Activated CD4-positive, alpha-beta T cell treated with anti-CD3 and anti-CD28 coated beads, Interleukin-2, amount 10 ng/mL, durations not matched to agents 24 days and 14 days (primary cell): Measurements from ENCODE around the gene LRRC2. TPM values are rescaled to one million over a fixed set of nuclear protein-coding genes. Genes with fewer than 3 reads are reported as not detected.

Source experiments
- DNase-seq: peaks from one replicate; pipeline ENCODE4 v3.0.0; 2022
- H3K27ac Mint-ChIP-seq: one replicate; pipeline ENCODE4 v1.8.0; 2022; ENCODE audit warnings: mild to moderate bottlenecking, mixed read lengths
- H3K27me3 Mint-ChIP-seq: one replicate; pipeline ENCODE4 v1.8.0; 2022; ENCODE audit warnings: mixed read lengths
- H3K36me3 Mint-ChIP-seq: one replicate; pipeline ENCODE4 v1.8.0; 2022; ENCODE audit warnings: low read depth, mild to moderate bottlenecking, mixed read lengths
- H3K4me1 Mint-ChIP-seq: one replicate; pipeline ENCODE4 v1.8.0; 2021; ENCODE audit warnings: mixed read lengths
- H3K4me3 Mint-ChIP-seq: one replicate; pipeline ENCODE4 v1.8.0; 2022; ENCODE audit warnings: mild to moderate bottlenecking, moderate library complexity, mixed read lengths
- H3K9me3 Mint-ChIP-seq: one replicate; pipeline ENCODE4 v1.8.0; 2021; ENCODE audit warnings: mixed read lengths
- intact Hi-C: fragments of 100-400 bp; cut with micrococcal nuclease; formaldehyde crosslinking; loops from one replicate; pipeline ENCODE4 v1.15.1; 2023
- total RNA-seq: library from RNA; stranded (reverse); gene quantifications from 2 replicates; pipeline ENCODE4 v1.2.3, GENCODE V29; 2022

Gene LRRC2
- total RNA-seq, 1 donor from 2014 or later: not detected

DNA sequence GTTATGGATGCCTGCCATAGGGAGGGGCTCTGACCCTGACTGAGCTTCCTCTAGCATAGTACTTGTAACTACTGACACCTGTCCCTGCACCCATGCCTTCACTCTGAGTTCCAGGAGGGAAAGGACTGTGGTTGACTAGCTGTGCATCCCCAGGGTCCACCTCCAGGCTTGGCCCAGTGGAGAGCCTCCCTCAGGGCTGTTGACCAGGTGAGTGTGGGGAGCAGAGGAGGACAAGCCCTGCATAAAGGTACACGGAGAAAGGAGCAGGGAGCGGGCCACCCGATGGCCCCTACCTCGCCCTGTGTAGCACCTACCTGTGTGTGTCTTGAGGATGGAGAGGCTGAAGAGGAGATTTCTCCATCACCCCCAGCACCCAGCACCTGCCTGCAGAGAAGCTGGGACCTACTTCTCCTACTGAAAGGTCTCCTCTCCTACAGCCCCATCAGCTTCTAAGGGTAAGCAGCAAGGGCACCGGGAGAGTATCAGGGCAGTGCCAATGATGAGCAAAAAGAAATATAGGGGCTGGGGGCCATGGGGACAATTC lies 94.7 kb downstream of the LRRC2 start:
- Mint-ChIP-seq H3K36me3 (peaks cover 2% of the 10 kb centered on the region), H3K9me3 (peaks cover 13% of the 10 kb centered on the region), H3K27ac (no peak overlapping the region), H3K4me1 (no peaks in the 10 kb centered on the region), H3K27me3 (peaks cover 39% of the 10 kb centered on the region), H3K4me3 (no peak overlapping the region)
- no peak for DNase-seq
- intact Hi-C loops: no loop called here

DNA sequence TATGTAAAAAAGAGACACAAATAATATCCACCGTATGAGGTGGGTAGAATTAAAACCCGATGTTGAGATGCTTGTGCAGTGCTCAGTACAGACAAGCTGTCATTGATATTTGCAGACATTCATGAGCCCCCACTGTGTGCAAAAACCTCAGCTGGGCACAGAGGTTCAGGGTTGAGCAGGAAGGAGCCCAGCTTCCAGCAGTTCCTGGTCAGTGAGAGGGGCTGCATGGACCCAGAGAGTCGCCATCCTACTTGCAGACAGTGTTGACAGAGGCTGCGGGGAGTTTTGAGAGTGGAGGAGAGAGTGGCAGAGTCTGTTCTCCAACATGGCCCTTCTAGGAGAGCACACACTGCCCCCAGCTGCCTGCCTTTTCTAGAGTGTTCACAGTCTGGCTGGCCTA lies 95.3 kb downstream of the LRRC2 start:
- Mint-ChIP-seq H3K9me3 (peaks cover 13% of the 10 kb centered on the region), H3K27me3 (peaks cover 42% of the 10 kb centered on the region), H3K4me1 (no peaks in the 10 kb centered on the region), H3K4me3 (no peak overlapping the region), H3K36me3 (peaks cover 2% of the 10 kb centered on the region), H3K27ac (no peak overlapping the region)
- intact Hi-C loops: no loop called here
- no peak for DNase-seq

DNA sequence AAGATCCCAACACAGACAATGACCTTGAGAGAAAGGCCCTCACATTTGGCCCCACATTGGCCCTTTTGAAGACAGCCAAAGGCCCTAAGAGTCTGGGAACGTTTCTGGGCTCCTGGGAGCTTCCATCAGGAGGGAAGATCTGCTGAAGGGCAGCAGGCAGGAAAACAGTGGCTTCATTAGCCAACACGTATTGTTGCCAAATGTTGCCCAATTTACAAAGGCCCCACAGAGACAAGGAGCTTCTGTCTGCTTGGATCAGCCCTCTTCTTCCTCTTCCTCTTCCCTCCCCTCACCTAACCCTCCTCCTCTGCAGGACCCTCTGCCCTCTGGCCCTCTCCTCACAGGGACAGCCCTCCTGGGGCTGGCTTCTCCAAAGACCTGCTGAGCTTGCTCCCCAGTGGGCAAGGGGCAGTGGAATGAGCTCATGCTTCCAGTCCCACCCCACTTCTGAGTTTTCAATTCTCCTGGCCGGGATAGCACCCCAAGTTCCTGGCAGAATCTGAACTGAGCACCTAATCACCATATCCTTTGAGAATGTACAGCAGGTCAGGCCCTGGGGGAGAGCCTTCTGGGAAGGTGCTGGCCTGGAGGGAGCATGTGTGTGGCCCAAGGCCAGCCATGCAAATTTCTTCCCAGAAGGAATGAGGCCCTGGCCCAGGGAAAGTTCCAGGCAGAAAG lies 96.3 kb downstream of the LRRC2 start:
- Mint-ChIP-seq H3K4me3 (no peak overlapping the region), H3K27ac (no peak overlapping the region), H3K27me3 (peaks cover 42% of the 10 kb centered on the region), H3K36me3 (peaks cover 2% of the 10 kb centered on the region), H3K9me3 (peaks cover 5% of the 10 kb centered on the region), H3K4me1 (no peaks in the 10 kb centered on the region)
- intact Hi-C loops: no loop called here
- no peak for DNase-seq

DNA sequence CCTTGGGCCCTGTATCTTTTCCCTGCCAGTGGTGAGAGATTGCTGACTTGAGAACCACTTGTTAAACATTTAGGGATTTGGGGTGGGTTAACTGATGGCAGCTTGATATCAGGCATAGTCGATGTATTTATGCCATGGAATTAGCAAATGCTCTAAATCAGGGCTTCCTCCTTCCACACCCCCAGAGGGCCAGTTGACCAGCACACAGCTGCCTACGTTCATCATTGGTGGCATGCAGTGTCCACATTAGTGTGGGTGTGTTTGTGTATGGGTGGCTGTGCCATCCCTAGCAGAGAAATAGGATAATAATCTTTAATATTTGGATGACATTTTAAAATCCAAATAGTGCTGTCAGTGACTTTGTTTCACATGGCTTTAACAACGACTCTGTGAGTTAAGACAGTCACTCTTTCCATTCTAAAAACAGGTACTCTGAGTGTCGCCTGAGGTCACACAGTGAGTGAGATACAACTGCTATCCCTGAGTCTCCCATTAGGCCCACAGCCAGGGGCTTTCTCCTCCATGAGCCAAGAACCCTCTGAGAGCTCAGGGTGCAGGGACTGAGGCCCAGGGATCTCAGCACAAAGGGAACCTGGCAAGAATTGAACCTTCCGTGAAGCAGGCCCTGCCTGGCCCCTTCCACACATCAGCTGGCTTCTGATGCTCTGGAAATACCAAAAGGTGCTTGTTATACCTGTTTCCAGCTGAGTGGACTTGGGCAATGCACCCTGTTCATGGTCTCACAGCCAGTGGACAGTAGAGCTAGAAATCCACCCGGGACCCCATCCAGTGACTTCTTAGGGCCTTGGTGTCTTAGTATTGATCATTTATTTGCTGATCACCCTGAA lies 97.1 kb downstream of the LRRC2 start:
- no peaks in the 10 kb centered on the region for H3K36me3 Mint-ChIP-seq
- peaks cover 41% of the 10 kb centered on the region for H3K27me3 Mint-ChIP-seq
- no peak overlapping the region for H3K4me3 Mint-ChIP-seq
- H3K9me3 Mint-ChIP-seq: no peaks in the 10 kb centered on the region
- intact Hi-C loops: no loop called here
- no peaks in the 10 kb centered on the region for H3K4me1 Mint-ChIP-seq
- DNase-seq: no peak
- H3K27ac Mint-ChIP-seq: no peak overlapping the region

DNA sequence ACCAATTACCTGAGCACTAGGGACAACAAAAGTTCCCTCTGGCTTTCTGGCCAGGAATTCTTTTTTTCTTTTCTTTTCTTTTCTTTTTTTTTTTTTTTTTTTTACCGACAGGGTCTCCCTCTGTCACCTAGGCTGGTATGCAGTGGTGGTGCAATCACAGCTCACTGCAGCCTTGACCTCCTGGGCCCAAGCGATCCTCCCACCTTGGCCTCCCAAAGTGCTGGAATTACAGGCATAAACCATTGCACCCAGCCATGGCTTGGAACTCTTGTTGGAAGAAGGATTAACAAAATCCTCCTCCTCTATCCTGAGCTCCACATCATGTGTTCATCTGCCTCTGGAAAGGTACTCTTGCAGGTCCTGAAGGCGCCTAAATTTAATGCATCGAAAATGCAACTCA lies 98.5 kb downstream of the LRRC2 start:
- Mint-ChIP-seq H3K36me3 (no peaks in the 10 kb centered on the region), H3K27ac (no peak overlapping the region), H3K9me3 (no peaks in the 10 kb centered on the region), H3K27me3 (peaks cover 44% of the 10 kb centered on the region), H3K4me3 (no peak overlapping the region), H3K4me1 (no peaks in the 10 kb centered on the region)
- DNase-seq: no peak
- intact Hi-C loops: no loop called here

DNA sequence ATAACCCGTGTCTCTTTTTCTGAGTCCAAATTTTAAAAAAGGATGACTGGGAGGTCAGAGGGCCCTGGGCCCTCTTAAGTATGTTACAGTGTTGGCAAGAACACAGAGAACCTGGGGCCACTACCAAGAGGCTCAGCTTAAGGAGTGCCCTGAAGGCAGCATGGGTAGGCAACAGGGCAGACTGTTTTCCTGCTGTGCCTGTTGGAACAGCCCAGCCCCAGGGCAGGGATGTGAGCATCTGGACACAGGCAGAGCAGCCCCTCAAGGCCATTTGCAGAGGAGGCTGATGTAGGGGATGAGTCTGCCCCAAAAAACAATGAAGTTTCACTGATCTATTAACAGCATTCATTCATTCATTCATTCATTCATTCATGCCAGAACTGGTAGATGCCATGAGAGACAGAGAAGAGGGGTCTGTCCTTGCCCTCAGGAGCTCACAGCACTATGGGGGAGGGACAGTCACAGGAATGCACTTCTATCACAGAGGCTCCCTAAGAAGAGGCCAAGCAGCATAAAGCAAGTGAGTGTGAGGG lies 99.2 kb downstream of the LRRC2 start:
- H3K4me1 Mint-ChIP-seq: no peaks in the 10 kb centered on the region
- H3K4me3 Mint-ChIP-seq: no peak overlapping the region
- no peaks in the 10 kb centered on the region for H3K9me3 Mint-ChIP-seq
- DNase-seq: no peak
- no peaks in the 10 kb centered on the region for H3K36me3 Mint-ChIP-seq
- intact Hi-C loops: no loop called here
- peaks cover 45% of the 10 kb centered on the region for H3K27me3 Mint-ChIP-seq
- no peak overlapping the region for H3K27ac Mint-ChIP-seq

DNA sequence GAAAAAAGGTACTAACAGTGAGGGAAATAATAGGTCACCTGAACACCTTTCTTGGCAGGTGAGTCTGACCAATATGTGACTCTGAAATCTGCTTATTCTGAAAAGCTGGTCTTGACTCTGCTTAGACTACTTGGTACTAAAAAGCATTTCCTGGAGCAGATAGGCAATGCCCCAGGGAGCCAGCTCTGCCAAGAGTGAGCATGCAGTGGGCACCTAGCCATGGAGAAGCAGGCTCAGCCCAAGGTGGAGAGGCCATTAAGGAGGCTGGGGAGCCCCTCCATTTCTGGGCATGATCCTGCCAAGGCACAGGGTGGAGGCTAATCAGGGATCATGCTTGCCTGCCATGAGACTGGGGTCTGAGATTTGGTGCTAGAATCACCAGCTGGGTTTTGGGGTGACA lies 99.8 kb downstream of the LRRC2 start:
- no peaks in the 10 kb centered on the region for H3K4me1 Mint-ChIP-seq
- no peaks in the 10 kb centered on the region for H3K9me3 Mint-ChIP-seq
- peaks cover 49% of the 10 kb centered on the region for H3K27me3 Mint-ChIP-seq
- intact Hi-C loops: no loop called here
- DNase-seq: no peak
- no peak overlapping the region for H3K27ac Mint-ChIP-seq
- H3K36me3 Mint-ChIP-seq: no peaks in the 10 kb centered on the region
- no peak overlapping the region for H3K4me3 Mint-ChIP-seq

Other genes starting within 250 kb of the LRRC2 start
- gene CCR2, start 212.2 kb downstream of the LRRC2 start, total RNA-seq: 6.1 and 6.8 TPM in 2 replicates
- gene CCR5, start 195.4 kb downstream of the LRRC2 start, total RNA-seq: 1.7 and 2.3 TPM in 2 replicates
- 1.7 and 1.9 TPM in 2 replicates for gene CCRL2, start 159.0 kb downstream of the LRRC2 start, total RNA-seq
- not detected in 2 replicates for gene LTF, start 101.4 kb downstream of the LRRC2 start, total RNA-seq
- gene RTP3, start 68.3 kb downstream of the LRRC2 start, total RNA-seq: not detected in 2 replicates
- gene FAM240A, start 46.2 kb upstream of the LRRC2 start, total RNA-seq: not detected in 2 replicates
- gene ALS2CL, start 127.4 kb upstream of the LRRC2 start, total RNA-seq: 0.47 and 0.99 TPM in 2 replicates
- 0.19 TPM in 1 of 2 replicates, not detected in the other for gene TMIE, start 135.1 kb upstream of the LRRC2 start, total RNA-seq
- not detected in 2 replicates for gene PRSS50, start 151.6 kb upstream of the LRRC2 start, total RNA-seq